Stimulated activated CD4-positive, alpha-beta T cell treated with anti-CD3 and anti-CD28 coated beads, Interleukin-1b, Interleukin-23, amount 100 ng/mL, for 24 hours (primary cell): Measurements from ENCODE around the gene CBLIF.
"Not testable (repeated sequence)": the region's sequence is repeated elsewhere in the genome, so short reads cannot be mapped to it uniquely, and the experiment has no call there.

Experiments used
- DNase-seq, 4 experiments: peaks; one replicate each; pipeline ENCODE4 v3.0.0-alpha.2; 2020; ENCODE audit warnings: low read depth in 4 of 4, low spot score in 1 of 4

CBLIF gene

GRCh38 chr11:59848439-59848838, 3.1 kb upstream of the CBLIF start:
- DNase-seq, result not testable (repeated sequence)

- no peak for DNase-seq
Measured at GRCh38 chr11:59847626-59848025, 2.3 kb upstream of the CBLIF start.

- DNase-seq, result no peak
Measured at GRCh38 chr11:59846556-59846955, 1.3 kb upstream of the CBLIF start.

- no peak for DNase-seq
Measured at GRCh38 chr11:59842316-59842715, 3.0 kb downstream of the CBLIF start.

GRCh38 chr11:59841514-59841913, 3.8 kb downstream of the CBLIF start:
- DNase-seq, result no peak

GRCh38 chr11:59839615-59840014, 5.7 kb downstream of the CBLIF start:
- no peak for DNase-seq

- no peak for DNase-seq
Measured at GRCh38 chr11:59833602-59834001, 11.7 kb downstream of the CBLIF start.

GRCh38 chr11:59829358-59829757, 15.9 kb downstream of the CBLIF start:
- DNase-seq, result no peak

GRCh38 chr11:59822989-59823566, 22.2 kb downstream of the CBLIF start:
- no peak for DNase-seq

GRCh38 chr11:59818572-59818971, 26.7 kb downstream of the CBLIF start:
- no peak for DNase-seq

- DNase-seq, result not testable (repeated sequence)
Measured at GRCh38 chr11:59816434-59816833, 28.9 kb downstream of the CBLIF start.

- no peak for DNase-seq
Measured at GRCh38 chr11:59815754-59816153, 29.5 kb downstream of the CBLIF start.

- DNase-seq, result no peak
Measured at GRCh38 chr11:59814021-59814420, 31.3 kb downstream of the CBLIF start.

GRCh38 chr11:59813364-59813763, 31.9 kb downstream of the CBLIF start:
- no peak for DNase-seq

GRCh38 chr11:59812220-59812619, 33.1 kb downstream of the CBLIF start:
- DNase-seq, result no peak

- DNase-seq, result no peak
Measured at GRCh38 chr11:59810911-59811259, 34.4 kb downstream of the CBLIF start.

- peak; percentile 75 to 84 (median 81) for DNase-seq
Measured at GRCh38 chr11:59810189-59810910, 34.9 kb downstream of the CBLIF start, which contains the start of gene MRPL16. MRPL16 (minus strand) TSS chr11:59810778; CDS start chr11:59810658, 120 bp downstream.

- no peak for DNase-seq
Measured at GRCh38 chr11:59807047-59807610, 38.2 kb downstream of the CBLIF start.

GRCh38 chr11:59804061-59804460, 41.2 kb downstream of the CBLIF start:
- no peak for DNase-seq

GRCh38 chr11:59802639-59803176, 42.6 kb downstream of the CBLIF start:
- DNase-seq, result no peak

GRCh38 chr11:59801981-59802638, 43.2 kb downstream of the CBLIF start:
- DNase-seq, result no peak
